Keratinocyte (primary cell): ENCODE results near the gene TSPAN8.

Experiments used
- CTCF ChIP-seq, 3 experiments: IDR thresholded peaks in 1 of 3; conservative IDR thresholded peaks in 1 of 3; optimal IDR thresholded peaks in 1 of 3; 2 replicates in 2 of 3; 3 replicates in 1 of 3; pipeline versions ENCODE3 to v1.5.1; 2011; ENCODE audit warnings: low read length in 3 of 3, mild to moderate bottlenecking in 3 of 3, moderate library complexity in 2 of 3, control low read depth in 1 of 3, inconsistent platforms in 1 of 3; ENCODE audit not compliant: insufficient read depth in 2 of 3; ENCODE audit errors: extremely low read depth in 1 of 3
- EZH2 ChIP-seq: IDR thresholded peaks from one replicate; pipeline ENCODE4 v1.6.1; 2012; ENCODE audit warnings: inconsistent platforms, mild to moderate bottlenecking, low read length, moderate library complexity

GRCh38 chr12:71183018-71183417, 25.2 kb upstream of the TSPAN8 start:
- TF ChIP-seq CTCF (optimal IDR thresholded peaks at IDR 0.05 in 1 of 3, IDR thresholded peaks at IDR 0.05 in 1 of 3, conservative IDR thresholded peaks at IDR 0.05 in 1 of 3; ENCODE audit: extremely low read depth in 1 of 3, insufficient read depth in 2 of 3, low read length in 3 of 3) (no peak), EZH2 (no peak)
